Stimulated activated naive CD8-positive, alpha-beta T cell treated with anti-CD3 and anti-CD28 coated beads, Interleukin-15, Interleukin-2, amounts not matched to agents 100 ng/mL and 50 ng/mL, for 24 hours (primary cell): ENCODE results near the gene PDGFD.

Experiments used
- H3K27ac Mint-ChIP-seq: one replicate; pipeline ENCODE4 v1.8.0; 2021; ENCODE audit warnings: mild to moderate bottlenecking, mixed read lengths
- H3K27me3 Mint-ChIP-seq: one replicate; pipeline ENCODE4 v1.8.0; 2021; ENCODE audit warnings: mixed read lengths
- H3K36me3 Mint-ChIP-seq: one replicate; pipeline ENCODE4 v1.8.0; 2021; ENCODE audit warnings: low read depth, mixed read lengths
- H3K4me1 Mint-ChIP-seq: one replicate; pipeline ENCODE4 v1.8.0; 2021; ENCODE audit warnings: low read depth, mixed read lengths
- H3K4me3 Mint-ChIP-seq: one replicate; pipeline ENCODE4 v1.8.0; 2021; ENCODE audit warnings: mild to moderate bottlenecking, mixed read lengths
- H3K9me3 Mint-ChIP-seq: one replicate; pipeline ENCODE4 v1.8.0; 2021; ENCODE audit warnings: mixed read lengths

The PDGFD gene

DNA sequence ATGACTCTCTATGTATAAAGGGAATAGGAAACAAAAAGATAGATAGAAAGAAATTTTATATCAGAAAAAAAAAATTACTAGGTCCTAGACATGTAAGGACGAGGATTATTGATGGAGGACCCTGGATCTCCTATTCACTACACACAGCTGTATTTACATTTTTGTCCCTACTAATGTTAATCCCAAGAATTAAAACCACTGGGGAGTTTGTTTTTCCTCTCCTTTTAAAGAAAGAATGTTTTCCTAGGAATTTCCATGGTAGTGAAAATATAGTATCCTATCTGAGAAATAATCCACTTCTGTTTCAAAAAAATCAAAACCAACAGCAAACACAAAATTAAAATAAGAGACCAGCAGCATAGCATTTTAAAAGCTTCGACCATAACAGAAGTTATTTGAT, 41.1 kb downstream of the PDGFD start:
- Mint-ChIP-seq H3K36me3 (no peaks in the 10 kb centered on the region), H3K4me1 (no peaks in the 10 kb centered on the region), H3K4me3 (no peak overlapping the region), H3K27me3 (no peaks in the 10 kb centered on the region), H3K9me3 (no peaks in the 10 kb centered on the region), H3K27ac (no peak overlapping the region)

DNA sequence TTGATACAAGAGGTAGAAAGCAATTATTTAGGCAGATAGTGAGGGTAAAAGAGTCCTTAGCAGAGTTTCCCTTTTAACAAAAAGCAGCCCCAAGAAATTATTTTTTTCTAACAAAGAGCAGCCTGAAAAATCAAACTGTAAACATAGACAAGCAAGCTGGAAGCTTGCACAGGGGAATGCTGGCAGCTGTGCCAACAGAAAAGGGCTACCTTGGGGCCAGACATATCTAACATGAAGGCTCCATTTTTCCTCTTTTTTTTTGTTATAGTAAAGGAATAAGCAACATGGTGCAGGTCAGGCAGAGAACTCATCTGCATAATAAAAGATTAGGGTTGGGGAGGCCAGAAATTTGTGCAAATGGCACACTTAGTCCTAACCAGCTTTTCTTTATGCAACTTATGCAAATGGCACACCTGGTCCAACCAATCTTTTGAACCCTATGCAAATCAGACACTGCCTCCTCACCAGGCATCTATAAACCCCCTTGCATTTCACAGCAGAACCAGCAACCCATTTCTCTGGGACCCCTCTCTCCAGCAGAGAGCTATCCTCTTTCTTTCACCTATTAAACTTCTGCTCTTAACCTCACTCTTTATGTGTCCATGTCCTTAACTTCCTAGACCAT, 41.8 kb downstream of the PDGFD start:
- no peaks in the 10 kb centered on the region for H3K4me1 Mint-ChIP-seq
- H3K27ac Mint-ChIP-seq = no peak overlapping the region
- H3K36me3 Mint-ChIP-seq = no peaks in the 10 kb centered on the region
- no peaks in the 10 kb centered on the region for H3K9me3 Mint-ChIP-seq
- no peaks in the 10 kb centered on the region for H3K27me3 Mint-ChIP-seq
- no peak overlapping the region for H3K4me3 Mint-ChIP-seq

DNA sequence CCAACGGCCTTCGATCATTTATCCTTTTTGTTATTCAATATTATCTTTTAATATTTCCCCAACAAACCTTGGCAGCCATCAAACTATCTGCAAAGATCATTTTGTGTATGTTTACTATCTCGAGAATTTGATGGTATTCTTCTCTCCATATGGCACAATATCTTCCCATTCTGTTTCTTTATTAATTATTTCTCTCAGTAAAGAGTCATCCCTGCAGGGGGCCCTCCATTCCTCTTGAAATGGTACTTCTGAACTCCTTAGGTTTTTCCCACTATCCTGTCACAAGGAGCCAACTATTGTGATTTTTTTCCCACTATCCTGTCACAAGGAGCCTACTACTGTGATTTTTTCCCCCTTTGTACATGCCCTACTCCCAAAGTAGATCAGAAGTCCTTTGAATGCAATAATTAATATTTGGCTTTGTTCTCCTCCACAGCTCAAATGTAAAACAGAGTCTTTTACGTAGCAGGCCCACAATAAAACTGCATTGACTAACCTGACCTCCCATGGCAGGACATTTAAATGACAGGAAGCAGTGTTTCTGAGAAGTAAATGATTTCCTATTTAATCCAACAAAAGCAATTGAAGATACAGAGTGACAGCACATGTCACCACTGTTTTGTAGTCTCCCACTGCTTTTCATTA, 43.3 kb downstream of the PDGFD start:
- H3K27me3 Mint-ChIP-seq = no peaks in the 10 kb centered on the region
- no peaks in the 10 kb centered on the region for H3K9me3 Mint-ChIP-seq
- H3K27ac Mint-ChIP-seq = no peak overlapping the region
- no peak overlapping the region for H3K4me3 Mint-ChIP-seq
- H3K36me3 Mint-ChIP-seq = no peaks in the 10 kb centered on the region
- no peaks in the 10 kb centered on the region for H3K4me1 Mint-ChIP-seq

DNA sequence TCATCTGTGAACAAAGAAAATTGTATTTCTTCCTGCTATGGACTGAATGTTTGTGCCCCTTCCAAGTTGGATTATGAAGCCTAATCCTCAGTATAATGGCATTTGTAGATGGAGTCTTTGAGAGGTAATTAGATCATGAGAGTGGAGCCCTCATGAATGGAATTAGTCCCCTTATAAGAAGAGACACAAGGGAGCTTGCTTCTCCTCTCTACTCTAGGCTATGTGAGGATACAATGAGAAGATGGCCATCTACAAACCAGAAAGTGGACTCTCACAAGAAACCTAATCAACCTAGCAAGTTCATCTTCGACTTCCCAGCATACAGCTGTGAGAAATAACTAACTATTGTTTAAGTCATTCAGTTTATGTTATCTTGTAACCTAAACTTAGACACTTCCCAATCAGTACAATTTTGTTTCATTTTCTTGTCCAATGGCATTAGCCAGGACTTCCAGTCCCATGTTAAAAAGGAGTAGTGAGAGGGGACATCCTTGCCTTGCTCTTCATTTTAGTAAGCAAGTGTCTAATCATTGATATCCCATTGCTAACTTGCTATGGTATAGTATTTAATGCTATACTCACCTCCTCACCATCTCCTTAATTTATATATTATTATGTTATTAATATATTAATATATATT, 45.7 kb downstream of the PDGFD start:
- Mint-ChIP-seq H3K9me3 (peaks cover 8% of the 10 kb centered on the region), H3K4me3 (no peak overlapping the region), H3K36me3 (no peaks in the 10 kb centered on the region)

DNA sequence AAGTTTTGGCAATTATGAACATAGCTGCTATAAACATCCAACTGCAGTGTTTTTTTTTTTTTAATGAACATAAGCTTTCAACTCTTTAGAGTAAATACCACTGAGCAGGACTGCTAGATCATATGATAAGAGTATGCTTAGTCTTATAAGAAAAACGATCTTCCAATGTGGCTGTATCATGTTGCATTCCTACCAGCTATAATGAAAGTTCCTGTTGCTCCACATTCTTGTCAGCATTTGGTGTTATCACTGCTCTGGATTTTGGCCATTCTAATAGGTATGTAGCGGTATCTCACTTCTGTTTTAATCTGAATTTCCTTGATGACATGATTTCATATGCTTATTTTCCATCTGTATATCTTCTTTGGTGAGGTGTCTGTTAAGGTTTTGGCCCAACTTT, 50.4 kb downstream of the PDGFD start:
- H3K9me3 Mint-ChIP-seq = peaks cover 8% of the 10 kb centered on the region
- H3K27me3 Mint-ChIP-seq = no peaks in the 10 kb centered on the region
- no peaks in the 10 kb centered on the region for H3K36me3 Mint-ChIP-seq
- no peak overlapping the region for H3K27ac Mint-ChIP-seq
- no peak overlapping the region for H3K4me3 Mint-ChIP-seq
- no peaks in the 10 kb centered on the region for H3K4me1 Mint-ChIP-seq

More for the DNA sequence above, 45.7 kb downstream of the PDGFD start:
- Mint-ChIP-seq H3K4me1 (no peaks in the 10 kb centered on the region), H3K27ac (no peak overlapping the region), H3K27me3 (no peaks in the 10 kb centered on the region)

DNA sequence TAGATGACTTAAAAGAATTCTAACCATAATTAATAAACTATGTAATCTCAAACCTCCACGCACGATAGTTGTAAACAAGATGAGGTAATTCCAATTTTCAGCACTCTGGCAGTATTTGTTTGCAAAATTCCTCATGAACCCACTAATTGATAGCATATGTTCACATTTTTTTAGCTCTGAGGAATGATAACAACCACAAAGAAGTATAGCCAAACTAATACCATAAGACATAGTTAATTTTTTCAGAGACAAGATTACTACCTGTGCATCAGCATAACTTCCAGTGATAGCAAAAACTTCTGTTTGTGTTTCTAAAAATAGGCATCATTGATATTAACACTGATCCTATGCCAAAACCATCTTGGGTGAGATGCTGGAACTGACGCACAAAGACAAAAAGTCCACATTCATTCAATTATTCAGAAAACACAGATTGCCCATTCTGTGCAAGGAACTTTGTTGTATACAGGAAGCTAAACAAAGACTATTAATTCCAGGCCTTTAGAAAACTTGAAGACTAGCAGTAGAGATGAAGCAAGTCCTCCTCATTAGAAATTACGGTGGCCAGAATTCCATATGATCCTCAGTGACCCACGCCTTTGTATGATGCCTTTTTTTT, 57.7 kb downstream of the PDGFD start:
- H3K36me3 Mint-ChIP-seq = no peaks in the 10 kb centered on the region
- H3K27me3 Mint-ChIP-seq = no peaks in the 10 kb centered on the region
- no peaks in the 10 kb centered on the region for H3K4me1 Mint-ChIP-seq
- H3K9me3 Mint-ChIP-seq = no peaks in the 10 kb centered on the region
- no peak overlapping the region for H3K4me3 Mint-ChIP-seq
- H3K27ac Mint-ChIP-seq = no peak overlapping the region

DNA sequence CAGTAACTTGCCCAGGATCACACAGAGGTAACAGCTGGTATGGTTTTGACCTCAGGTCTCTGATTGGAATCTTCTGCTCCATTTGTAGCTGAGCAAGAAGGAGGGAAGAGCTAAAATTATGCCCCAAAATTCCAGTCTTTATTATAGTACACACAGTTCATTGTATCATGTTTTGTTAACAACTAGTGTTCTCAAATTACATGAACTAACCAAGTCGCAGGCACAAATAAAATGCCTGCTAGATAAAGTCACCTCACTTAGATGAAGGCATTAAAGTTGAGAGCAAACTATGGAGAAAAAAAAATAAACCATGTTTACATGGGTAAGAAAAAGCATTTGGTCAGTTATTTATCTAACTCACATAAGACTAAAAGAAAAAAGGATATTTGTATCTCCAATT, 58.8 kb downstream of the PDGFD start:
- H3K27ac Mint-ChIP-seq = no peak overlapping the region
- no peaks in the 10 kb centered on the region for H3K9me3 Mint-ChIP-seq
- no peaks in the 10 kb centered on the region for H3K27me3 Mint-ChIP-seq
- no peaks in the 10 kb centered on the region for H3K36me3 Mint-ChIP-seq
- no peak overlapping the region for H3K4me3 Mint-ChIP-seq
- no peaks in the 10 kb centered on the region for H3K4me1 Mint-ChIP-seq

DNA sequence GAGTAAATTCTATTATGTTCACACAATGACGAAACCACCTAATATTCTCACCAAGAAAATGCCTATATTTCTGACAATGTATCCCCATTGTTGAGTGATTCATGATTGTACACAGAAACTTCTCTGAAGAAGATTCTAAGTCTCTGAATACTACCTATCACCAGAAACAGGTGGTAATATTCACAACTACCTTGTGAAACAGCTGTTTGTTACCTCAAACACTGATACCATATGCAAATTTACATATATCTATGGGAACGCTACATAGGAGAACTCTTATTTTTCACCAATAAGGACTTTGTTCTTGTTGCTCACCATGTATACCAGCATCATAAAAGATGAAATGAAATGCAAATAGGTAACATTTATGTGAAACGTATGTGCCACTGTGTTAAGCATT, 59.3 kb downstream of the PDGFD start:
- Mint-ChIP-seq H3K36me3 (no peaks in the 10 kb centered on the region), H3K4me3 (no peak overlapping the region), H3K9me3 (no peaks in the 10 kb centered on the region), H3K4me1 (no peaks in the 10 kb centered on the region), H3K27ac (no peak overlapping the region), H3K27me3 (no peaks in the 10 kb centered on the region)

DNA sequence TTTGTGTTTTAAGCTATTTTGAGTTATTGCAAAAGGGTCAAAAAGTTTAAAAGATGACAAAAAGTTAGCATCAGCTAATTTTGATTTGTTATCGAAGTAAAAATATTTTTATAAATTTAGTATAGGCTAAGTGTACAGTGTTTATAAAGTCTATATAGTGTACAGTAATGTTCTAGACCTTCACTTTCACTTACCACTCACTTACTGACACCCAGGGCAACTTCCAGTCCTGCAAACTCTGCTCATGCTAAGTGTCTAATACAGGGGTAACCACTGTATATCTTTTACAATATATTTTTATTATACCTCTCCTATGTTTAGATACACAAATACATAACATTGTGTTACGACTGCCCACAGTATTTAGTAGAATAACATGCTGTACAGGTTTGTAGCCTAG, 59.7 kb downstream of the PDGFD start:
- Mint-ChIP-seq H3K9me3 (no peaks in the 10 kb centered on the region), H3K4me1 (no peaks in the 10 kb centered on the region), H3K27ac (no peak overlapping the region), H3K27me3 (no peaks in the 10 kb centered on the region), H3K36me3 (no peaks in the 10 kb centered on the region), H3K4me3 (no peak overlapping the region)

DNA sequence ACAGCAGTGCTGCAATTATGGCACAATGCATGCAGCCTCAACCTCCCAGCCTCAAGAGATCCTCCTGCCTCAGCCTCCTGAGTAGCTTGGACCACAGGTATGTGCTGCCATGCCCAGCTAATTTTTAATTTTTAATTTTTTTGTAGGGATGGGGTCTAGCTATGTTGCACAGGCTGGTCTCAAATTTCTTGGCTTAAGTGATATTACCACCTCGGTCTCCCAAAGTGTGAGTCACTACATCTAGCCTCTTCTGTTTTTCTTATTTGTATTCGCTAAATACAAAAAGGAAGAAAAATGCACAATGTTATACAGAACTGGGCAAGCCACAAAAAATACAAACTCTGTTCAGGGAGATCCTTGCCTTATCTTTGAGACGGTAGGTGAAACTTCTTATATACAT, 65.4 kb downstream of the PDGFD start:
- H3K27me3 Mint-ChIP-seq = no peaks in the 10 kb centered on the region
- no peaks in the 10 kb centered on the region for H3K4me1 Mint-ChIP-seq
- no peaks in the 10 kb centered on the region for H3K36me3 Mint-ChIP-seq
- no peaks in the 10 kb centered on the region for H3K9me3 Mint-ChIP-seq
- no peak overlapping the region for H3K27ac Mint-ChIP-seq
- H3K4me3 Mint-ChIP-seq = no peak overlapping the region

DNA sequence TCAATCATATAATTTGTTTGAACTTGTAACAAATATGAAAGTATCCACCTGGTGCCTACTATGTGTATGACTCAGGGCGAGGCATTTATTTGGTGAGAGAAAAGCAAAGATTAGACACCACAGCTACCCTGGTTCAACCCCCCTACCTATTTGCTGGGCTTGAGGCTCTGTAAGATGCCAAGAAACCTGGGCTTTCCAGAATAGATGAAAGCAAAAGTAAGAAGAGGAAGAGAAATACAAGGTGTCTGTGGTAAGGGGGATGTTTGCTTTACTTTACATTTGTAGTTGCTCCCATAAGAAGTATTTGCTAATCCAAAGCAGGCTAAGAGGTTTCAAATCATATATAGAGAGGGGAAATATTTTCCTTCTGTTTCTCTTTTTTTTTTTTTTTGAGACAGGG, 65.8 kb downstream of the PDGFD start:
- Mint-ChIP-seq H3K4me1 (no peaks in the 10 kb centered on the region), H3K4me3 (no peak overlapping the region), H3K27me3 (no peaks in the 10 kb centered on the region), H3K27ac (no peak overlapping the region), H3K36me3 (no peaks in the 10 kb centered on the region), H3K9me3 (no peaks in the 10 kb centered on the region)

DNA sequence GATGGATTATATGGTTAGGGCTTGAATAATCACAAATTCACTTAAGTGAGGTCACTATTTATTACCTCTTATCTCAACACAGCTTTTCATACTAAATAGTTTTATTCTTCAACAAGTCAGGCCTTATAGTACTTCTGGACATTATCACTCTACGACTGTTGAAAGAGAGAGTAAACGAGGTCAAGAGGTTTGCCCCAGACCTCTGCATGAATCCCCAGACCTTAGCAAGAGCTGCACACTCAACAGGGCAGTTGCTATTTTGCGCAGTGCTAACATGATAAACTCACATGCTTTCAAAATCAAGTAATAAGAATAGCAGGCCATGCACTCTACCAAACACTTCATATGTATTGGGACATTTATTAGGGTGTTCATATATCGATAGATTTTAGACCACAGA, 67.0 kb downstream of the PDGFD start:
- no peaks in the 10 kb centered on the region for H3K4me1 Mint-ChIP-seq
- H3K27me3 Mint-ChIP-seq = no peaks in the 10 kb centered on the region
- no peak overlapping the region for H3K27ac Mint-ChIP-seq
- no peak overlapping the region for H3K4me3 Mint-ChIP-seq
- no peaks in the 10 kb centered on the region for H3K36me3 Mint-ChIP-seq
- no peaks in the 10 kb centered on the region for H3K9me3 Mint-ChIP-seq

DNA sequence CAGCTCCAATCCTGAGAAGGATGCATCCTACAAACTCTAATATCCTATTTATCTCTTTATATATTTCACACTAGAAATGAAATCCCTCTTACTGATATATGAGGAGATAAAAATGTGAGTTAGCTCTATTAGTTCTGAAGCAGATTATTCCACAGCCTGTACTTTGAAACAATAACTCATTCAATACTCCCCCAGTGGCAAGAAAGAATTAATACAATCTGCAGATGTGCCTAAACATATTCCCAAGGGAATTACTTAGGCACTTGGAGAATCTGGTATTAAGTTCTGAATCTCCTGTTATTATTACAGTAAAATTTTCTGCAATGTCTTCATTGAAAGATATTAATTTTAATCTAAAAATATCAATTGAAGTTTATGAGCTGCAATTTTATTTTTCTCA, 68.2 kb downstream of the PDGFD start:
- Mint-ChIP-seq H3K4me3 (no peak overlapping the region), H3K27me3 (no peaks in the 10 kb centered on the region), H3K27ac (no peak overlapping the region), H3K9me3 (no peaks in the 10 kb centered on the region), H3K36me3 (no peaks in the 10 kb centered on the region), H3K4me1 (no peaks in the 10 kb centered on the region)

DNA sequence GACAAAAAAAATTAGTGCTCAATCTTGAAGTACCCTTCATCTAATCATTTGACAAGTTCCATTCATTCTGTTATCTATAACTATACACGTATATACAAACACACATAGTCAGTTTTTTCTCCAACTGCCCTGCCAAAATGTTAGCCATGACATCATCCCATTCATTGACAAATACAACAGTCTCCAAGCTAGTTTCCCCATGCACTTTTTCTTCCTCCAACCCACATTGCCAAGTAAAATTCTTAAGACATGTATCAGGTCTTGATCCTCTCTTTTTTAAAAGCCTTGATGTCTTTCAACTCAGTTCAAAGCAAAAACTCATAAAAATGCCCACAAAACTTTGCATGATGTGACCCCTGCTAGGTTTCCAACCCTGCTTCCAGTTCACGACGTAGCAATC, 69.4 kb downstream of the PDGFD start:
- H3K36me3 Mint-ChIP-seq = no peaks in the 10 kb centered on the region
- H3K4me1 Mint-ChIP-seq = no peaks in the 10 kb centered on the region
- H3K27me3 Mint-ChIP-seq = no peaks in the 10 kb centered on the region
- H3K9me3 Mint-ChIP-seq = no peaks in the 10 kb centered on the region
- no peak overlapping the region for H3K4me3 Mint-ChIP-seq
- no peak overlapping the region for H3K27ac Mint-ChIP-seq

DNA sequence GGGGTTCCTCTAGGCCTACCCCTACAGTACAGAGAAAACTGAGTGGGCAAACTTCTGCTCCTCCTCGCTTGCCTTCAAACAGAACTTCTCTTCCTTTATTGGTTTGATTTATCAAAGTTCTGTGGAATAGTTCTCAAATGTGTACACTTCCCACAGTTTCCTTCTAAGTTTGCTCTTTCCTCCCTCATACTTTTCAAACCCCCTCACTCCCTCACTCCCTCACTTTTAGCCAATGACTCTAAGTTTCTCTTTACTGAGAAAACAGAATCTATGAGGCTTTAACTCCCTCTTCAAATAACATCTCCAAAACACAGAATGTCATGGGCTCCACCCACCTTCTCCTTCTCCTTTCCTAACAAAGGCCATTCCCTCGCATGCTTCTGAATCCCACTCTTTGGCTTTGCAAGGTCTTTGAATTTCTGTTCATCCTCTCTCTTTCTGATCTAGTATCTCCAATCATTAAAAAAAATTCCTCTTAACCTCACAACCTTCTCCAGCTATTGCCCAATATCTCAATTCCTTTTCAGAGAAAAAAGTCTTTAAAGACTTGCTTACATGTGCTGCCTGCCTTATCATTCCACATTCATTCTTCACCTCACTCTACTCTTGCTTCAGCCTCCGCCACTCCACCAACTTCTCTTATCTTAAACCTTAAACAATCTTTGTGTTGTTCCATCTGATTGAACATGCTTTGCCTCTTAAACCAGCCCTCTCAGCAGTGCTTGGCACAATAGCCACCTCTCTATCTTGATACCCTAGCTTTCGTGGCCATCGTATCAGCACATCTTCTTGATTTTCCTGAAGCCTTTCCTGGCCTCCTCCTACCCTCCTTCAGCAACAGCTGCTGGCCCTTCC, 70.3 kb downstream of the PDGFD start:
- Mint-ChIP-seq H3K36me3 (no peaks in the 10 kb centered on the region), H3K4me1 (no peaks in the 10 kb centered on the region), H3K9me3 (no peaks in the 10 kb centered on the region), H3K27ac (no peak overlapping the region), H3K27me3 (no peaks in the 10 kb centered on the region), H3K4me3 (no peak overlapping the region)
